K562 (cell line): Measurements from ENCODE around the gene CLN5. TPM values are rescaled to one million over a fixed set of nuclear protein-coding genes. Genes with fewer than 3 reads are reported as not detected.

Source experiments
- ATAC-seq: fragments of 200-7000 bp; cut with Tn5 transposase; 3 replicates; pipeline ENCODE4 v1.9.1; 2020; ENCODE audit warnings: moderate library complexity
- BruUV-seq: library from RNA; stranded (reverse); fragments of 400-500 nt; replicated peaks from 2 replicates; lab custom pipeline; 2021; lab: Mats Ljungman, UMichigan
- CTCF ChIA-PET: fragments of 300-600 bp; formaldehyde crosslinking; extraction: SDS; loops from one replicate; lab custom pipeline; 2021; ENCODE audit warnings: low intra/inter-chr PET ratio; lab: Yijun Ruan, JAX
- POLR2A ChIA-PET: fragments of 300-600, 350-650 bp; sonication (Branson Sonifier 250); formaldehyde crosslinking; extraction: SDS; loops from one replicate; lab custom pipeline; 2021; ENCODE audit warnings: antibody characterized with exemption, inconsistent platforms; lab: Yijun Ruan, JAX
- DNase-seq, 4 experiments: peaks; one replicate each; pipeline versions ENCODE4 v3.0.0 to v3.0.0-alpha.2; 2011 to 2018; ENCODE audit warnings: low spot score in 3 of 4, mixed read lengths in 3 of 4; ENCODE audit errors: extremely low read depth in 1 of 4
- FAIRE-seq: peaks from 2 replicates; lab custom pipeline; 2011; peaks lifted over from hg19 to GRCh38; lab: Jason Lieb, UNC
- H2AFZ ChIP-seq: 2 replicates; pipeline ENCODE4 v1.6.0; 2011; ENCODE audit warnings: low read depth, low read length, control low read depth, inconsistent platforms
- H3K27ac ChIP-seq: fragments of 200-600 bp; 3 replicates; pipeline ENCODE4 v1.8.0; 2011; ENCODE audit warnings: low read depth, mild to moderate bottlenecking, control low read depth, inconsistent platforms, low read length, moderate library complexity, mixed read lengths; ENCODE audit errors: extremely low read depth
- H3K27me3 ChIP-seq, 2 experiments: fragments of 300-600 bp in 1 of 2; 2 replicates in 1 of 2; 3 replicates in 1 of 2; pipeline versions ENCODE4 v1.6.0 to v1.8.0; 2011; ENCODE audit warnings: inconsistent platforms in 2 of 2, low read length in 2 of 2, mild to moderate bottlenecking in 1 of 2, mixed read lengths in 1 of 2, moderate library complexity in 1 of 2; ENCODE audit not compliant: control insufficient read depth in 2 of 2, insufficient read depth in 2 of 2
- H3K36me3 ChIP-seq: fragments of 300-600 bp; 3 replicates; pipeline ENCODE4 v1.8.0; 2011; ENCODE audit warnings: mild to moderate bottlenecking, low read length, inconsistent platforms; ENCODE audit not compliant: control insufficient read depth, insufficient read depth
- H3K4me1 ChIP-seq, 2 experiments: fragments of 200-600 bp in 1 of 2; replicated peaks in 1 of 2; 2 replicates in 1 of 2; 3 replicates in 1 of 2; pipeline versions ENCODE4 v1.5.1 to v1.8.0; 2011; ENCODE audit warnings: inconsistent platforms in 2 of 2, low read length in 2 of 2, mild to moderate bottlenecking in 1 of 2, mixed read lengths in 1 of 2, moderate library complexity in 1 of 2; ENCODE audit not compliant: control insufficient read depth in 2 of 2, insufficient read depth in 2 of 2
- H3K4me2 ChIP-seq: 2 replicates; pipeline ENCODE4 v1.6.1; 2011; ENCODE audit warnings: low read length, control low read depth, inconsistent platforms, mixed read lengths; ENCODE audit not compliant: insufficient read depth
- H3K4me3 ChIP-seq: fragments of 200-600 bp; sonication (generic), shearing (Covaris generic); 2 replicates; pipeline ENCODE4 v1.5.1; 2016; ENCODE audit warnings: control low read depth, inconsistent platforms
- H3K79me2 ChIP-seq: fragments of 200-600 bp; 3 replicates; pipeline ENCODE4 v1.8.0; 2011; ENCODE audit warnings: low read length, inconsistent platforms; ENCODE audit not compliant: control insufficient read depth, insufficient read depth
- H3K9ac ChIP-seq, 2 experiments: 2 replicates each; pipeline versions ENCODE4 v1.6.0 to v1.6.1; 2011; ENCODE audit warnings: low read depth in 2 of 2, low read length in 2 of 2, control low read depth in 1 of 2, inconsistent platforms in 1 of 2, mild to moderate bottlenecking in 1 of 2, mixed read lengths in 1 of 2; ENCODE audit not compliant: insufficient read depth in 1 of 2
- H3K9me1 ChIP-seq: one replicate; pipeline ENCODE4 v1.6.0; 2011; ENCODE audit warnings: inconsistent platforms, mild to moderate bottlenecking, low read length, moderate library complexity; ENCODE audit not compliant: control insufficient read depth, insufficient read depth
- H3K9me3 ChIP-seq: replicated peaks from 2 replicates; pipeline ENCODE4 v1.5.1; 2011; ENCODE audit warnings: low read depth, low read length, inconsistent platforms; ENCODE audit not compliant: control insufficient read depth, insufficient read depth
- H4K20me1 ChIP-seq: replicated peaks from 2 replicates; pipeline ENCODE4 v1.6.1; 2011; ENCODE audit warnings: low read length, inconsistent platforms, mixed read lengths; ENCODE audit not compliant: control insufficient read depth, insufficient read depth
- CBX2 ChIP-seq: fragments of 200-600 bp; sonication (generic); IDR thresholded peaks from one replicate; pipeline ENCODE4 v1.6.1; 2012; ENCODE audit warnings: mild to moderate bottlenecking, low read length, inconsistent platforms; ENCODE audit not compliant: insufficient read depth, poor library complexity, severe bottlenecking
- CBX8 ChIP-seq: fragments of 200-600 bp; sonication (generic); IDR thresholded peaks from 2 replicates; pipeline ENCODE4 v1.6.1; 2012; ENCODE audit warnings: borderline replicate concordance, mixed run types, low read depth, mild to moderate bottlenecking, moderate library complexity, mixed read lengths, low read length, control low read depth, inconsistent platforms; ENCODE audit not compliant: poor library complexity, severe bottlenecking; ENCODE audit errors: extremely low read depth
- FOSL1 ChIP-seq: fragments of 200-800 bp; sonication (Bioruptor generic); conservative IDR thresholded peaks from 2 replicates; pipeline ENCODE4 v1.6.1; 2016; ENCODE audit warnings: missing genetic modification characterization, missing compliant biosample characterization
- HDAC8 ChIP-seq: fragments of 450-650 bp; IDR thresholded peaks from 2 replicates; pipeline ENCODE4 v1.6.1; 2016; ENCODE audit warnings: mild to moderate bottlenecking, missing genetic modification characterization, moderate library complexity, missing compliant biosample characterization
- MCM5 ChIP-seq: fragments of 450-650 bp; IDR thresholded peaks from 2 replicates; pipeline ENCODE4 v1.6.1; 2016; ENCODE audit warnings: low read depth
- NFE2 ChIP-seq: IDR thresholded peaks from 2 replicates; pipeline ENCODE4 v1.6.1; 2014; ENCODE audit warnings: antibody characterized with exemption, low read depth
- SREBF2 ChIP-seq: sonication (generic); formaldehyde crosslinking; IDR thresholded peaks from 2 replicates; pipeline ENCODE4 v1.4.0; 2020; ENCODE audit warnings: mild to moderate bottlenecking, missing genetic modification reagents
- ZNF57 ChIP-seq: fragments of 450-650 bp; formaldehyde crosslinking; IDR thresholded peaks from 2 replicates; pipeline ENCODE4 v1.4.0; 2020; ENCODE audit warnings: mild to moderate bottlenecking, moderate library complexity
- WGBS: fragments of 100-300 bp; shearing (Covaris generic); methylation state at CpG from one replicate; pipeline ENCODE4 v1.1.6; 2016; ENCODE audit warnings: low coverage, mixed read lengths; ENCODE audit not compliant: insufficient coverage; ENCODE audit errors: missing lambda C conversion rate; 5-methylcytosine and 5-hydroxymethylcytosine counted together
- in situ Hi-C: fragments of 300-500 bp; cut with MboI; formaldehyde crosslinking; loops from 4 replicates; pipeline ENCODE4 v1.15.0; 2018; ENCODE audit warnings: inconsistent platforms, mixed read lengths
- intact Hi-C: fragments of 100-400 bp; cut with micrococcal nuclease; formaldehyde crosslinking; loops from 2 replicates; pipeline ENCODE4 v1.14.2; 2022
- polyA plus RNA-seq, 8 experiments: library from polyadenylated mRNA; depleted of rRNA in 4 of 8; stranded (reverse) in 5 of 8; unstranded in 3 of 8; fragments of >200 nt; fragmentation: Nextera tagmentation in 2 of 8; fragmentation: Illumina TruSeq in 1 of 8; extraction: Ambion mirVana in 2 of 8; extraction: Trizol in 1 of 8; gene quantifications; 2 replicates each; pipeline versions ENCODE4 v1.2.1 to v1.2.3, GENCODE V29; 2011 to 2014; ENCODE audit warnings: inconsistent platforms in 1 of 8, missing spikeins in 1 of 8
- total RNA-seq, 7 experiments: library from RNA; depleted of rRNA in 6 of 7; stranded (reverse); fragments of >200 nt in 6 of 7; fragmentation: Illumina TruSeq in 2 of 7; extraction: Trizol in 2 of 7; gene quantifications; 2 replicates each; pipeline versions ENCODE4 v1.2.1 to v1.2.3, GENCODE V29; 2011 to 2021; ENCODE audit warnings: low replicate concordance in 1 of 7
- TF ChIP-seq, protein P1 (sequence below), 2 experiments: fragments of 450-650 bp in 1 of 2; sonication (generic) in 1 of 2; formaldehyde crosslinking in 1 of 2; IDR thresholded peaks in 1 of 2; conservative IDR thresholded peaks in 1 of 2; 2 replicates each; pipeline versions ENCODE4 v1.6.1 to v1.8.1; 2016 to 2023; ENCODE audit warnings: mild to moderate bottlenecking in 2 of 2, moderate library complexity in 2 of 2, inconsistent platforms in 1 of 2, missing genetic modification reagents in 1 of 2
- TF ChIP-seq, protein P2 (sequence below), 2 experiments: fragments of 450-650 bp; IDR thresholded peaks; 2 replicates each; pipeline ENCODE4 v1.6.1; 2016
- TF ChIP-seq, protein P3 (sequence below), 2 experiments: fragments of 450-650 bp; conservative IDR thresholded peaks; 2 replicates each; pipeline ENCODE4 v1.6.1; 2017; ENCODE audit warnings: mild to moderate bottlenecking in 2 of 2, moderate library complexity in 2 of 2
- TF ChIP-seq, protein P4 (sequence below): fragments of 250-450 bp; sonication (Bioruptor Pico); IDR thresholded peaks from 2 replicates; pipeline ENCODE4 v1.5.0; 2021
- TF ChIP-seq, protein P5 (sequence below): sonication (generic); formaldehyde crosslinking; IDR thresholded peaks from 2 replicates; pipeline ENCODE4 v1.8.0; 2022; ENCODE audit warnings: mild to moderate bottlenecking, missing genetic modification reagents

Gene CLN5
- total and polyA plus RNA-seq, 9 of the 15 experiments (the other 6 are each of a cell fraction or from before 2014, with no cell fraction given): 4.6 to 11.5 (median 7.2) TPM

DNA sequence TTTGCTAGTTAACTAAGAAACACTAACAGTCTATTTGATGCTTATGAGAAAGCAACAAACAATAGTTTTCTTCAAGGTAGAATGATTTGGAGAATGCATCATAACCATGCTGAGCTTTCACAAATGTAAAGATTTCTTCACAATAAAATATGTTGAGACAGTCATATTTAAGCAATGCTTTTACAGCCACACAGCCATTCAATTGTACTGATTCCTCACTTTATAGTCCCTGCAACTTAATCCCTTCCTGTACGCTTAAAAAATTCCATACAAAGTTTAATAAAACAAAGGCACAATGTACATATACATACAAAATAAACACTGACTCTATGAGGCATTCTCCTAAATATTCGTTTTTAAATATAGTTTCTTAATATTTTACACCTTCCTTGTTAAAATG, 48.2 kb upstream of the CLN5 start:
- in situ Hi-C loops: no loop called here
- H3K27ac ChIP-seq: no peak overlapping the region
- H3K79me2 ChIP-seq: no peaks in the 10 kb centered on the region
- H3K9ac ChIP-seq: no peak overlapping the region
- TF ChIP-seq, protein P1, sequence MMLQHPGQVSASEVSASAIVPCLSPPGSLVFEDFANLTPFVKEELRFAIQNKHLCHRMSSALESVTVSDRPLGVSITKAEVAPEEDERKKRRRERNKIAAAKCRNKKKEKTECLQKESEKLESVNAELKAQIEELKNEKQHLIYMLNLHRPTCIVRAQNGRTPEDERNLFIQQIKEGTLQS (IDR thresholded peaks at IDR 0.05): no peak
- TF ChIP-seq, protein P1 (CRISPR knock-in tag; conservative IDR thresholded peaks at IDR 0.05): no peak
- TF ChIP-seq, protein P2, sequence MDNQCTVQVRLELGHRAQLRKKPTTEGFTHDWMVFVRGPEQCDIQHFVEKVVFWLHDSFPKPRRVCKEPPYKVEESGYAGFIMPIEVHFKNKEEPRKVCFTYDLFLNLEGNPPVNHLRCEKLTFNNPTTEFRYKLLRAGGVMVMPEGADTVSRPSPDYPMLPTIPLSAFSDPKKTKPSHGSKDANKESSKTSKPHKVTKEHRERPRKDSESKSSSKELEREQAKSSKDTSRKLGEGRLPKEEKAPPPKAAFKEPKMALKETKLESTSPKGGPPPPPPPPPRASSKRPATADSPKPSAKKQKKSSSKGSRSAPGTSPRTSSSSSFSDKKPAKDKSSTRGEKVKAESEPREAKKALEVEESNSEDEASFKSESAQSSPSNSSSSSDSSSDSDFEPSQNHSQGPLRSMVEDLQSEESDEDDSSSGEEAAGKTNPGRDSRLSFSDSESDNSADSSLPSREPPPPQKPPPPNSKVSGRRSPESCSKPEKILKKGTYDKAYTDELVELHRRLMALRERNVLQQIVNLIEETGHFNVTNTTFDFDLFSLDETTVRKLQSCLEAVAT (IDR thresholded peaks at IDR 0.05): no peak
- TF ChIP-seq CBX8 (no peak), SREBF2 (no peak), CBX2 (no peak), NFE2 (no peak), ZNF57 (CRISPR knock-in tag) (no peak), FOSL1 (tag) (no peak), HDAC8 (tag) (no peak), MCM5 (no peak)
- TF ChIP-seq, protein P3, sequence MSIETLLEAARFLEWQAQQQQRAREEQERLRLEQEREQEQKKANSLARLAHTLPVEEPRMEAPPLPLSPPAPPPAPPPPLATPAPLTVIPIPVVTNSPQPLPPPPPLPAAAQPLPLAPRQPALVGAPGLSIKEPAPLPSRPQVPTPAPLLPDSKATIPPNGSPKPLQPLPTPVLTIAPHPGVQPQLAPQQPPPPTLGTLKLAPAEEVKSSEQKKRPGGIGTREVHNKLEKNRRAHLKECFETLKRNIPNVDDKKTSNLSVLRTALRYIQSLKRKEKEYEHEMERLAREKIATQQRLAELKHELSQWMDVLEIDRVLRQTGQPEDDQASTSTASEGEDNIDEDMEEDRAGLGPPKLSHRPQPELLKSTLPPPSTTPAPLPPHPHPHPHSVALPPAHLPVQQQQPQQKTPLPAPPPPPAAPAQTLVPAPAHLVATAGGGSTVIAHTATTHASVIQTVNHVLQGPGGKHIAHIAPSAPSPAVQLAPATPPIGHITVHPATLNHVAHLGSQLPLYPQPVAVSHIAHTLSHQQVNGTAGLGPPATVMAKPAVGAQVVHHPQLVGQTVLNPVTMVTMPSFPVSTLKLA (conservative IDR thresholded peaks at IDR 0.05): no peak
- TF ChIP-seq, protein P4, sequence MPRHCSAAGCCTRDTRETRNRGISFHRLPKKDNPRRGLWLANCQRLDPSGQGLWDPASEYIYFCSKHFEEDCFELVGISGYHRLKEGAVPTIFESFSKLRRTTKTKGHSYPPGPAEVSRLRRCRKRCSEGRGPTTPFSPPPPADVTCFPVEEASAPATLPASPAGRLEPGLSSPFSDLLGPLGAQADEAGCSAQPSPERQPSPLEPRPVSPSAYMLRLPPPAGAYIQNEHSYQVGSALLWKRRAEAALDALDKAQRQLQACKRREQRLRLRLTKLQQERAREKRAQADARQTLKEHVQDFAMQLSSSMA: no peak
- TF ChIP-seq, protein P5, sequence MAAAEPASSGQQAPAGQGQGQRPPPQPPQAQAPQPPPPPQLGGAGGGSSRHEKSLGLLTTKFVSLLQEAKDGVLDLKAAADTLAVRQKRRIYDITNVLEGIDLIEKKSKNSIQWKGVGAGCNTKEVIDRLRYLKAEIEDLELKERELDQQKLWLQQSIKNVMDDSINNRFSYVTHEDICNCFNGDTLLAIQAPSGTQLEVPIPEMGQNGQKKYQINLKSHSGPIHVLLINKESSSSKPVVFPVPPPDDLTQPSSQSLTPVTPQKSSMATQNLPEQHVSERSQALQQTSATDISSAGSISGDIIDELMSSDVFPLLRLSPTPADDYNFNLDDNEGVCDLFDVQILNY: no peak
- TF ChIP-seq, all 486 proteins: peak for 0
- WGBS: 0% methylated on average over 2 of the region's 2 CpGs
- POLR2A ChIA-PET: no interaction called here
- H3K9me1 ChIP-seq: no peaks in the 10 kb centered on the region
- no peak for FAIRE-seq
- H3K9me3 ChIP-seq: no peaks in the 10 kb centered on the region
- CTCF ChIA-PET: no interaction called here
- H3K36me3 ChIP-seq: no peaks in the 10 kb centered on the region
- no peak overlapping the region for H3K4me3 ChIP-seq
- intact Hi-C loops: no loop called here
- no peak for DNase-seq
- BruUV-seq: no TSS peak
- no peak overlapping the region for H2AFZ ChIP-seq
- H3K4me1 ChIP-seq: no peaks in the 10 kb centered on the region
- no peak for ATAC-seq
- H3K27me3 ChIP-seq: peaks cover 0 to 12% of the 10 kb centered on the region in 2 experiments; a peak in 1 of 5 replicates
- no peak overlapping the region for H3K4me2 ChIP-seq
- no peaks in the 10 kb centered on the region for H4K20me1 ChIP-seq
